Measurements from ENCODE around the gene TENT4A. TPM values are rescaled to one million over a fixed set of nuclear protein-coding genes. Genes with fewer than 3 reads are reported as not detected.

Gene TENT4A
- polyA plus RNA-seq, 4 donors: 22.5 to 29.1 (median 23.6) TPM

- no peak for DNase-seq (ENCODE audit: low read depth in 4 of 4, low spot score in 3 of 4)
Observed at GRCh38 chr5:6700074-6700684, 13.1 kb upstream of the TENT4A start.

- no peak for DNase-seq (ENCODE audit: low read depth in 4 of 4, low spot score in 3 of 4)
Observed at GRCh38 chr5:6700685-6701355, 12.4 kb upstream of the TENT4A start.

- no peak for DNase-seq (ENCODE audit: low read depth in 4 of 4, low spot score in 3 of 4)
Observed at GRCh38 chr5:6701491-6701890, 11.7 kb upstream of the TENT4A start.

- DNase-seq (ENCODE audit: low read depth in 4 of 4, low spot score in 3 of 4): no peak
Observed at GRCh38 chr5:6702633-6703032, 10.6 kb upstream of the TENT4A start.

- no peak for DNase-seq (ENCODE audit: low read depth in 4 of 4, low spot score in 3 of 4)
Observed at GRCh38 chr5:6703806-6704205, 9.4 kb upstream of the TENT4A start.

GRCh38 chr5:6704361-6704851 lies 8.8 kb upstream of the TENT4A start:
- DNase-seq (ENCODE audit: low read depth in 4 of 4, low spot score in 3 of 4): no peak

GRCh38 chr5:6705088-6705487 lies 8.1 kb upstream of the TENT4A start:
- DNase-seq (ENCODE audit: low read depth in 4 of 4, low spot score in 3 of 4): no peak

GRCh38 chr5:6705959-6706358 lies 7.3 kb upstream of the TENT4A start:
- DNase-seq (ENCODE audit: low read depth in 4 of 4, low spot score in 3 of 4): no peak

- DNase-seq (ENCODE audit: low read depth in 4 of 4, low spot score in 3 of 4): no peak
Observed at GRCh38 chr5:6707852-6708251, 5.4 kb upstream of the TENT4A start.

GRCh38 chr5:6708814-6709213 lies 4.4 kb upstream of the TENT4A start:
- DNase-seq (ENCODE audit: low read depth in 4 of 4, low spot score in 3 of 4): no peak

GRCh38 chr5:6710070-6710469 lies 3.2 kb upstream of the TENT4A start:
- DNase-seq (ENCODE audit: low read depth in 4 of 4, low spot score in 3 of 4): no peak

- no peak for DNase-seq (ENCODE audit: low read depth in 4 of 4, low spot score in 3 of 4)
Observed at GRCh38 chr5:6710551-6711318, 2.5 kb upstream of the TENT4A start.

- DNase-seq (ENCODE audit: low read depth in 4 of 4, low spot score in 3 of 4): no peak
Observed at GRCh38 chr5:6711409-6712141, 1.7 kb upstream of the TENT4A start.

GRCh38 chr5:6712142-6712576 lies 1.1 kb upstream of the TENT4A start:
- no peak for DNase-seq (ENCODE audit: low read depth in 4 of 4, low spot score in 3 of 4)

- DNase-seq (ENCODE audit: low read depth in 4 of 4, low spot score in 3 of 4): peak; percentile 92 to 96 (median 95)
Observed at GRCh38 chr5:6712577-6713273, 507 bp upstream of the TENT4A start.

GRCh38 chr5:6714226-6715041 lies 1.2 kb downstream of the TENT4A start:
- DNase-seq (ENCODE audit: low read depth in 4 of 4, low spot score in 3 of 4): no peak

- no peak for DNase-seq (ENCODE audit: low read depth in 4 of 4, low spot score in 3 of 4)
Observed at GRCh38 chr5:6715271-6715670, 2.0 kb downstream of the TENT4A start.

- DNase-seq (ENCODE audit: low read depth in 4 of 4, low spot score in 3 of 4): no peak
Observed at GRCh38 chr5:6715758-6716628, 2.8 kb downstream of the TENT4A start.

Data from right renal pelvis (tissue), 4 donors.